SK-N-SH (cell line): ENCODE results near the gene PPP1R12C. TPM values are rescaled to one million over a fixed set of nuclear protein-coding genes. Genes with fewer than 3 reads are reported as not detected.

Experiments used
- CTCF ChIA-PET: fragments of 300-600, 350-600 bp; formaldehyde crosslinking; extraction: SDS; loops from one replicate; lab custom pipeline; 2021; lab: Yijun Ruan, JAX
- POLR2A ChIA-PET: fragments of 350-600 bp; sonication (Branson Sonifier 250); formaldehyde crosslinking; extraction: SDS; loops from one replicate; lab custom pipeline; 2020; ENCODE audit warnings: antibody characterized with exemption, inconsistent platforms; lab: Yijun Ruan, JAX
- DNase-seq: peaks from one replicate; pipeline ENCODE4 v3.0.0; 2012
- H2AFZ ChIP-seq: fragments of 200-600 bp; sonication (generic); 2 replicates; pipeline ENCODE4 v1.8.1; 2016; ENCODE audit warnings: antibody characterized with exemption, mild to moderate bottlenecking, low read depth
- H3F3A ChIP-seq: fragments of 200-600 bp; sonication (generic); replicated peaks from 2 replicates; pipeline ENCODE3; 2016; ENCODE audit warnings: antibody characterized with exemption, mild to moderate bottlenecking; ENCODE audit not compliant: insufficient read depth
- H3K27ac ChIP-seq, 2 experiments: fragments of 200-500 bp in 1 of 2; fragments of 200-600 bp in 1 of 2; sonication (Bioruptor generic) in 1 of 2; sonication (generic), shearing (Covaris generic) in 1 of 2; 2 replicates each; pipeline versions ENCODE4 v1.5.1 to v1.6.1; 2014 to 2016; ENCODE audit warnings: low read depth in 2 of 2, inconsistent platforms in 1 of 2, low read length in 1 of 2, mild to moderate bottlenecking in 1 of 2, mixed read lengths in 1 of 2
- H3K27me3 ChIP-seq: fragments of 200-600 bp; sonication (generic), shearing (Covaris generic); 2 replicates; pipeline ENCODE4 v1.6.1; 2016; ENCODE audit warnings: mixed run types; ENCODE audit not compliant: insufficient read depth
- H3K36me3 ChIP-seq, 2 experiments: fragments of 200-500 bp in 1 of 2; fragments of 200-600 bp in 1 of 2; sonication (Bioruptor generic) in 1 of 2; sonication (generic) in 1 of 2; replicated peaks in 1 of 2; 2 replicates each; pipeline versions ENCODE3 to v1.5.1; 2014 to 2016; ENCODE audit warnings: low read length in 1 of 2, mild to moderate bottlenecking in 1 of 2; ENCODE audit not compliant: insufficient read depth in 2 of 2, control insufficient read depth in 1 of 2
- H3K4me1 ChIP-seq, 2 experiments: fragments of 200-500 bp in 1 of 2; fragments of 200-600 bp in 1 of 2; sonication (Bioruptor generic) in 1 of 2; sonication (generic), shearing (Covaris generic) in 1 of 2; 2 replicates each; pipeline versions ENCODE4 v1.5.1 to v1.6.1; 2014 to 2016; ENCODE audit warnings: low read depth in 1 of 2, low read length in 1 of 2, mixed run types in 1 of 2; ENCODE audit not compliant: insufficient read depth in 2 of 2, control insufficient read depth in 1 of 2
- H3K4me2 ChIP-seq: fragments of 200-600 bp; sonication (generic), shearing (Covaris generic); 2 replicates; pipeline ENCODE4 v1.6.1; 2017; ENCODE audit warnings: mixed run types
- H3K4me3 ChIP-seq, 2 experiments: fragments of 200-500 bp in 1 of 2; fragments of 200-600 bp in 1 of 2; sonication (Bioruptor generic) in 1 of 2; sonication (generic), shearing (Covaris generic) in 1 of 2; 2 replicates each; pipeline versions ENCODE4 v1.5.1 to v1.8.1; 2014 to 2016; ENCODE audit warnings: low read depth in 2 of 2, inconsistent platforms in 1 of 2, low read length in 1 of 2, mild to moderate bottlenecking in 1 of 2, mixed read lengths in 1 of 2, moderate library complexity in 1 of 2
- H3K79me2 ChIP-seq: fragments of 200-600 bp; sonication (generic); 2 replicates; pipeline ENCODE4 v1.8.1; 2017; ENCODE audit warnings: mild to moderate bottlenecking; ENCODE audit not compliant: insufficient read depth
- H3K9ac ChIP-seq: fragments of 200-600 bp; sonication (generic); 2 replicates; pipeline ENCODE4 v1.6.1; 2017; ENCODE audit warnings: mixed run types
- H3K9me2 ChIP-seq: fragments of 200-600 bp; sonication (generic); 2 replicates; pipeline ENCODE4 v1.6.1; 2017; ENCODE audit warnings: mixed run types
- H3K9me3 ChIP-seq: fragments of 200-600 bp; sonication (generic); 2 replicates; pipeline ENCODE4 v1.6.1; 2017; ENCODE audit warnings: mixed run types, mild to moderate bottlenecking, moderate library complexity
- H4K20me1 ChIP-seq: fragments of 200-600 bp; sonication (generic); 2 replicates; pipeline ENCODE4 v1.6.1; 2017; ENCODE audit warnings: mild to moderate bottlenecking, mixed run types; ENCODE audit not compliant: insufficient read depth
- GABPA ChIP-seq: IDR thresholded peaks from 2 replicates; pipeline ENCODE4 v1.4.0; 2012; ENCODE audit warnings: low read depth, mild to moderate bottlenecking
- GATA2 ChIP-seq: sonication (generic); formaldehyde crosslinking; IDR thresholded peaks from 2 replicates; pipeline ENCODE4 v1.5.0; 2020; ENCODE audit warnings: mild to moderate bottlenecking, missing genetic modification reagents
- MEF2A ChIP-seq: IDR thresholded peaks from 2 replicates; pipeline ENCODE4 v1.4.0; 2012; ENCODE audit warnings: low read depth, borderline replicate concordance
- MXI1 ChIP-seq: IDR thresholded peaks from 2 replicates; pipeline ENCODE4 v1.6.1; 2012; ENCODE audit warnings: mild to moderate bottlenecking, low read depth, low read length, improper control_type of control experiment
- RAD21 ChIP-seq: IDR thresholded peaks from 2 replicates; pipeline ENCODE4 v1.6.1; 2012; ENCODE audit warnings: mild to moderate bottlenecking, low read length
- RCOR1 ChIP-seq: fragments of 150-350 bp; IDR thresholded peaks from 2 replicates; pipeline ENCODE4 v1.6.1; 2017; ENCODE audit warnings: antibody characterized with exemption, low read length
- SIN3A ChIP-seq: IDR thresholded peaks from 2 replicates; pipeline ENCODE4 v1.6.1; 2012; ENCODE audit warnings: low read depth, mild to moderate bottlenecking, low read length, moderate library complexity, borderline replicate concordance
- TAF1 ChIP-seq: IDR thresholded peaks from 2 replicates; pipeline ENCODE4 v1.6.1; 2012; ENCODE audit warnings: low read depth, mild to moderate bottlenecking, low read length, moderate library complexity, borderline replicate concordance
- YY1 ChIP-seq: IDR thresholded peaks from 2 replicates; pipeline ENCODE4 v1.4.0; 2012; ENCODE audit warnings: low read depth, mild to moderate bottlenecking
- WGBS: methylation state at CpG from one replicate; pipeline ENCODE4 v1.1.6; 2017; ENCODE audit warnings: low lambda C conversion rate; 5-methylcytosine and 5-hydroxymethylcytosine counted together
- polyA plus RNA-seq, 3 experiments: library from polyadenylated mRNA; depleted of rRNA; stranded (reverse); fragments of >200 nt; gene quantifications; 2 replicates each; pipeline ENCODE4 v1.2.3, GENCODE V29; 2012
- TF ChIP-seq, protein P1 (sequence below): IDR thresholded peaks from 2 replicates; pipeline ENCODE4 v1.4.0; 2012; ENCODE audit warnings: low read depth
- TF ChIP-seq, protein P2 (sequence below): IDR thresholded peaks from 2 replicates; pipeline ENCODE4 v1.6.1; 2012; ENCODE audit warnings: mild to moderate bottlenecking, low read depth, low read length, moderate library complexity
- TF ChIP-seq, protein P3 (sequence below): IDR thresholded peaks from 2 replicates; pipeline ENCODE4 v1.4.0; 2012; ENCODE audit warnings: low read depth, borderline replicate concordance

PPP1R12C gene
- polyA plus RNA-seq, 1 of the 3 experiments (the other 2 are of a cell fraction): 83.9 TPM

DNA sequence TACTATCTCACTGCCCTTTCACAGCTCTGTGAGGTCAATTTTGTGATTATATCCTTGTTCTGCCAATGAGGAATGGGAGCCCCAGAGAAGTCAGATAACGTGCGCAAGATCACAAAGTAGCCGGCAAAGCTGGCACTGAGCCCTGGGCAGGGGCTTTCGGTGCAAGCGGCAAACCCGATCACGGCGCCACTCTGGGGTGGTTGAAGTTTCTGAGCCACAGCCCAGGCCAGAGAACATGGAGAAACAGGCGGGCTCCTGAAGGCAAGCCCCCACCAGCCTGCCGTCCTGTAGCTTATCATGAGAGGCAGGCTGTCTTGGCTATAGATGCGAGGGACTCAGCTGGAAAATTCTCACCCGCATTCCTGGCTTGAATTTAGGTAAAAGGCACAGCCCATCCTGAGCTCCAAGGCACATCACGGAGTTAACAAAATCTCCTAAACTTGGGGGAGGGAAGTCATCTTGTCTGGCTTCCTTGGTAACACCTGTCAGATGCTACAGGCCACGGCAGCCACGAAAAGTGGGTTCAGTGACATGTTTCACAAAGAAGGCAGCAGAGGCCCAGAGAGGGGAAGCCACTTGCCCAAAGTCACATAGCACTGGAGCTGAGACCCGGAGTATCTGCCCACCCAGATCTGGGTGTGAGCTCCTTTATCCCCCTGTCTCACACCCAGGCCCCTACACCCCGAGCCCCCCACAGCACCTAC is 19.1 kb upstream of the PPP1R12C start:
- ChIA-PET POLR2A (no interaction called here), CTCF (interaction anchor here (0.8 to 2.2 kb wide), 12 partner anchors 9 to 496 kb away, joined by 3 to 12 read pairs (median 4); partner anchors contain the start of gene PPP1R12C)
- H2AFZ ChIP-seq: no peak overlapping the region
- H3K4me3 ChIP-seq: no peak overlapping the region
- peaks cover 4% of the 10 kb centered on the region for H3F3A ChIP-seq
- H3K9me2 ChIP-seq: no peaks in the 10 kb centered on the region
- peak; percentile 11 for DNase-seq
- H3K27me3 ChIP-seq: peaks cover 9% of the 10 kb centered on the region; the same call in 1 of the 2 replicates
- H3K4me2 ChIP-seq: no peak overlapping the region
- H3K27ac ChIP-seq: no peak overlapping the region
- H3K9ac ChIP-seq: no peak overlapping the region
- no peak for TF ChIP-seq YY1
- no peak for TF ChIP-seq MXI1
- no peak for TF ChIP-seq MEF2A
- TF ChIP-seq GABPA: no peak
- no peak for TF ChIP-seq RCOR1
- TF ChIP-seq TAF1: no peak
- TF ChIP-seq, protein P1, sequence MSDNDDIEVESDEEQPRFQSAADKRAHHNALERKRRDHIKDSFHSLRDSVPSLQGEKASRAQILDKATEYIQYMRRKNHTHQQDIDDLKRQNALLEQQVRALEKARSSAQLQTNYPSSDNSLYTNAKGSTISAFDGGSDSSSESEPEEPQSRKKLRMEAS: no peak
- TF ChIP-seq SIN3A: no peak
- TF ChIP-seq, protein P2, sequence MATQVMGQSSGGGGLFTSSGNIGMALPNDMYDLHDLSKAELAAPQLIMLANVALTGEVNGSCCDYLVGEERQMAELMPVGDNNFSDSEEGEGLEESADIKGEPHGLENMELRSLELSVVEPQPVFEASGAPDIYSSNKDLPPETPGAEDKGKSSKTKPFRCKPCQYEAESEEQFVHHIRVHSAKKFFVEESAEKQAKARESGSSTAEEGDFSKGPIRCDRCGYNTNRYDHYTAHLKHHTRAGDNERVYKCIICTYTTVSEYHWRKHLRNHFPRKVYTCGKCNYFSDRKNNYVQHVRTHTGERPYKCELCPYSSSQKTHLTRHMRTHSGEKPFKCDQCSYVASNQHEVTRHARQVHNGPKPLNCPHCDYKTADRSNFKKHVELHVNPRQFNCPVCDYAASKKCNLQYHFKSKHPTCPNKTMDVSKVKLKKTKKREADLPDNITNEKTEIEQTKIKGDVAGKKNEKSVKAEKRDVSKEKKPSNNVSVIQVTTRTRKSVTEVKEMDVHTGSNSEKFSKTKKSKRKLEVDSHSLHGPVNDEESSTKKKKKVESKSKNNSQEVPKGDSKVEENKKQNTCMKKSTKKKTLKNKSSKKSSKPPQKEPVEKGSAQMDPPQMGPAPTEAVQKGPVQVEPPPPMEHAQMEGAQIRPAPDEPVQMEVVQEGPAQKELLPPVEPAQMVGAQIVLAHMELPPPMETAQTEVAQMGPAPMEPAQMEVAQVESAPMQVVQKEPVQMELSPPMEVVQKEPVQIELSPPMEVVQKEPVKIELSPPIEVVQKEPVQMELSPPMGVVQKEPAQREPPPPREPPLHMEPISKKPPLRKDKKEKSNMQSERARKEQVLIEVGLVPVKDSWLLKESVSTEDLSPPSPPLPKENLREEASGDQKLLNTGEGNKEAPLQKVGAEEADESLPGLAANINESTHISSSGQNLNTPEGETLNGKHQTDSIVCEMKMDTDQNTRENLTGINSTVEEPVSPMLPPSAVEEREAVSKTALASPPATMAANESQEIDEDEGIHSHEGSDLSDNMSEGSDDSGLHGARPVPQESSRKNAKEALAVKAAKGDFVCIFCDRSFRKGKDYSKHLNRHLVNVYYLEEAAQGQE: no peak
- TF ChIP-seq, protein P3, sequence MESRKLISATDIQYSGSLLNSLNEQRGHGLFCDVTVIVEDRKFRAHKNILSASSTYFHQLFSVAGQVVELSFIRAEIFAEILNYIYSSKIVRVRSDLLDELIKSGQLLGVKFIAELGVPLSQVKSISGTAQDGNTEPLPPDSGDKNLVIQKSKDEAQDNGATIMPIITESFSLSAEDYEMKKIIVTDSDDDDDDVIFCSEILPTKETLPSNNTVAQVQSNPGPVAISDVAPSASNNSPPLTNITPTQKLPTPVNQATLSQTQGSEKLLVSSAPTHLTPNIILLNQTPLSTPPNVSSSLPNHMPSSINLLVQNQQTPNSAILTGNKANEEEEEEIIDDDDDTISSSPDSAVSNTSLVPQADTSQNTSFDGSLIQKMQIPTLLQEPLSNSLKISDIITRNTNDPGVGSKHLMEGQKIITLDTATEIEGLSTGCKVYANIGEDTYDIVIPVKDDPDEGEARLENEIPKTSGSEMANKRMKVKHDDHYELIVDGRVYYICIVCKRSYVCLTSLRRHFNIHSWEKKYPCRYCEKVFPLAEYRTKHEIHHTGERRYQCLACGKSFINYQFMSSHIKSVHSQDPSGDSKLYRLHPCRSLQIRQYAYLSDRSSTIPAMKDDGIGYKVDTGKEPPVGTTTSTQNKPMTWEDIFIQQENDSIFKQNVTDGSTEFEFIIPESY: no peak
- no peak for TF ChIP-seq RAD21
- no peak for TF ChIP-seq GATA2 (CRISPR knock-in tag)
- H3K4me1 ChIP-seq: peaks cover 0 to 4% of the 10 kb centered on the region in 2 experiments; a peak in 1 of 4 replicates
- H4K20me1 ChIP-seq: no peaks in the 10 kb centered on the region
- 64% methylated on average over 12 of the region's 17 CpGs for WGBS
- H3K9me3 ChIP-seq: no peaks in the 10 kb centered on the region
- no peaks in the 10 kb centered on the region for H3K36me3 ChIP-seq
- no peaks in the 10 kb centered on the region for H3K79me2 ChIP-seq
